ENCODE measurements around the gene COPS7A. TPM values are rescaled to one million over a fixed set of nuclear protein-coding genes. Genes with fewer than 3 reads are reported as not detected.

The COPS7A gene
- polyA plus RNA-seq, 1 donor (not counting 4 experiments of a cell fraction or from before 2014, with no cell fraction given) = 85.4 TPM

DNA sequence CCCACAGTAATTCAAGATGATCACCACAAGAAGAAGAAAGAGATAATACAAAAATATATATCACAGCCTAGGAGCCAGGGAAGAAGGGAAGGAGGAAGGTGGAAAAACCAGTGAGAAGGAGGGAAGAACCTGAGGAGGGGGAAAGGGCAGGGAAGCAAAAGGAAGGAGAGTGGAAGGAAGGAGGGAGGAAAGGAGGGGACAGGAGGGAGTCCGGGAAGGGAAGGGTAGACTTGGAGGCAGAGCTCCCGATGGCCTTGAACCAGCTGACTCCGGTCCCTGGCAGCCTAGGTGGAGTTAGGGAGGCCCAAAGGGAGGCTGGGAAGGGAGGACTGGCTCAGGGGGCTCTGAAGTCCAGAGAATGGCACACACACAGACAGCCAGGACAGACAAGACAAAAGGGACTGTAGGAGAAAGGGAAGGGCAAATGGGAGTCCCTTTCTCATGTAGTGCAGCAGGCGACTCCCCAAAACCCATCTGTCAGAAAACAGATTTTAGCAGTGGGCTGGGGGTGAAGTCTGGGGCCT is 30.0 kb upstream of the COPS7A start:
- Histone ChIP-seq H2AFZ (ENCODE audit: control insufficient read depth, low read length) (no peak overlapping the region), H3K9ac (ENCODE audit: control insufficient read depth, extremely low read depth, insufficient read depth, low read length) (no peak overlapping the region)

DNA sequence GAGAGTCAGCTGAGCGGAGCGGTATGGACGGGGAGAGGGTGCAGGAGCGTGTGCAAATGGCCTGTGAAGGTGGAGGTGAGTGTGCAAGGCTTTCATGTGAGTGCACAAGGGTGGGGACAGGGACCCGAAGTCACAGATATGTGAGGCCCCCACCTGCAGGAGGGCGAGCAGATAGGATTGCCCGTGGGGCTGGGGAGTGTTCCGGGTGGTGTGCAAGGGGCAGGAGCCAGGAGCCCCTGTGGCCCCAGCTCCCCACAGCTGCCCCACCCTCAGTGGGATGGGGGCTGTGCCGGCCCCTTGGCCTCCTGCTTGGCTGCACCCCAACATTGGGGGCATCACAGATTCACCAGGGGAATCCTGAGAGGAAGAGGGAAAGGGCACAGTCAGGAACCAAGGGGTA is 29.1 kb upstream of the COPS7A start:
- dilution Hi-C loops (cut with MboI; ENCODE audit: extremely low pct_ligation_motif_present, low sequenced_read_pairs) = no loop called here
- no peak overlapping the region for H3K27ac ChIP-seq (ENCODE audit: control insufficient read depth, insufficient read depth, low read length)
- no peak for FAIRE-seq

More for the DNA sequence above, 30.0 kb upstream of the COPS7A start:
- Histone ChIP-seq H3K9me1 (ENCODE audit: control insufficient read depth, extremely low read depth, insufficient read depth, low read length) (no peaks in the 10 kb centered on the region), H3K79me2 (ENCODE audit: control insufficient read depth, insufficient read depth, low read length) (peaks cover 13% of the 10 kb centered on the region), H4K20me1 (ENCODE audit: control insufficient read depth, extremely low read depth, insufficient read depth, low read length) (no peaks in the 10 kb centered on the region), H3K9me3 (ENCODE audit: control insufficient read depth, low read depth, low read length) (no peaks in the 10 kb centered on the region), H3K4me1 (ENCODE audit: control insufficient read depth, extremely low read depth, insufficient read depth, low read length) (peaks cover 11% of the 10 kb centered on the region), H3K4me3 (ENCODE audit: control insufficient read depth in 2 of 3, extremely low read depth in 1 of 3, insufficient read depth in 2 of 3, low read depth in 1 of 3, low read length in 3 of 3) (no peak overlapping the region), H3K27ac (ENCODE audit: control insufficient read depth, insufficient read depth, low read length) (no peak overlapping the region), H3K27me3 (ENCODE audit: control insufficient read depth, extremely low read depth, insufficient read depth, low read length) (peaks cover 11% of the 10 kb centered on the region), H3K36me3 (ENCODE audit: control insufficient read depth in 2 of 2, extremely low read depth in 1 of 2, insufficient read depth in 2 of 2, low read length in 2 of 2) (no peaks in the 10 kb centered on the region), H3K4me2 (ENCODE audit: control insufficient read depth, extremely low read depth, insufficient read depth, low read depth, low read length) (no peak overlapping the region)
- dilution Hi-C loops (cut with MboI; ENCODE audit: extremely low pct_ligation_motif_present, low sequenced_read_pairs) = no loop called here
- DNase-seq (ENCODE audit: low read depth, low spot score) (no peak), FAIRE-seq (no peak)
- TF ChIP-seq, protein P1, sequence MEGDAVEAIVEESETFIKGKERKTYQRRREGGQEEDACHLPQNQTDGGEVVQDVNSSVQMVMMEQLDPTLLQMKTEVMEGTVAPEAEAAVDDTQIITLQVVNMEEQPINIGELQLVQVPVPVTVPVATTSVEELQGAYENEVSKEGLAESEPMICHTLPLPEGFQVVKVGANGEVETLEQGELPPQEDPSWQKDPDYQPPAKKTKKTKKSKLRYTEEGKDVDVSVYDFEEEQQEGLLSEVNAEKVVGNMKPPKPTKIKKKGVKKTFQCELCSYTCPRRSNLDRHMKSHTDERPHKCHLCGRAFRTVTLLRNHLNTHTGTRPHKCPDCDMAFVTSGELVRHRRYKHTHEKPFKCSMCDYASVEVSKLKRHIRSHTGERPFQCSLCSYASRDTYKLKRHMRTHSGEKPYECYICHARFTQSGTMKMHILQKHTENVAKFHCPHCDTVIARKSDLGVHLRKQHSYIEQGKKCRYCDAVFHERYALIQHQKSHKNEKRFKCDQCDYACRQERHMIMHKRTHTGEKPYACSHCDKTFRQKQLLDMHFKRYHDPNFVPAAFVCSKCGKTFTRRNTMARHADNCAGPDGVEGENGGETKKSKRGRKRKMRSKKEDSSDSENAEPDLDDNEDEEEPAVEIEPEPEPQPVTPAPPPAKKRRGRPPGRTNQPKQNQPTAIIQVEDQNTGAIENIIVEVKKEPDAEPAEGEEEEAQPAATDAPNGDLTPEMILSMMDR (optimal IDR thresholded peaks at IDR 0.05 in 1 of 3, IDR thresholded peaks at IDR 0.05 in 1 of 3, conservative IDR thresholded peaks at IDR 0.05 in 1 of 3; ENCODE audit: extremely low read depth in 1 of 3, insufficient read depth in 2 of 3, low read length in 3 of 3) = no peak
- TF ChIP-seq EZH2 (IDR thresholded peaks at IDR 0.05; ENCODE audit: low read length) = no peak

More for the DNA sequence above, 29.1 kb upstream of the COPS7A start:
- no peak overlapping the region for H3K9ac ChIP-seq (ENCODE audit: control insufficient read depth, extremely low read depth, insufficient read depth, low read length)
- H3K4me1 ChIP-seq (ENCODE audit: control insufficient read depth, extremely low read depth, insufficient read depth, low read length) = peaks cover 11% of the 10 kb centered on the region
- TF ChIP-seq, protein P1 (optimal IDR thresholded peaks at IDR 0.05 in 1 of 3, IDR thresholded peaks at IDR 0.05 in 1 of 3, conservative IDR thresholded peaks at IDR 0.05 in 1 of 3; ENCODE audit: extremely low read depth in 1 of 3, insufficient read depth in 2 of 3, low read length in 3 of 3) = no peak
- TF ChIP-seq EZH2 (IDR thresholded peaks at IDR 0.05; ENCODE audit: low read length) = no peak
- no peaks in the 10 kb centered on the region for H3K36me3 ChIP-seq (ENCODE audit: control insufficient read depth in 2 of 2, extremely low read depth in 1 of 2, insufficient read depth in 2 of 2, low read length in 2 of 2)
- no peaks in the 10 kb centered on the region for H3K9me1 ChIP-seq (ENCODE audit: control insufficient read depth, extremely low read depth, insufficient read depth, low read length)
- no peak overlapping the region for H3K4me2 ChIP-seq (ENCODE audit: control insufficient read depth, extremely low read depth, insufficient read depth, low read depth, low read length)
- H3K4me3 ChIP-seq (ENCODE audit: control insufficient read depth in 2 of 3, extremely low read depth in 1 of 3, insufficient read depth in 2 of 3, low read depth in 1 of 3, low read length in 3 of 3) = no peak overlapping the region
- H4K20me1 ChIP-seq (ENCODE audit: control insufficient read depth, extremely low read depth, insufficient read depth, low read length) = no peaks in the 10 kb centered on the region
- no peak for DNase-seq (ENCODE audit: low read depth, low spot score)
- no peak overlapping the region for H2AFZ ChIP-seq (ENCODE audit: control insufficient read depth, low read length)
- H3K9me3 ChIP-seq (ENCODE audit: control insufficient read depth, low read depth, low read length) = no peaks in the 10 kb centered on the region
- peaks cover 19% of the 10 kb centered on the region for H3K27me3 ChIP-seq (ENCODE audit: control insufficient read depth, extremely low read depth, insufficient read depth, low read length)
- H3K79me2 ChIP-seq (ENCODE audit: control insufficient read depth, insufficient read depth, low read length) = peaks cover 9% of the 10 kb centered on the region

Data from keratinocyte (primary cell).